Calu3 (cell line): ENCODE data around the gene ACSBG1. TPM values are rescaled to one million over a fixed set of nuclear protein-coding genes. Genes with fewer than 3 reads are reported as not detected.

Experiments used
- BruUV-seq: library from RNA; stranded (reverse); fragments of 400-500 nt; replicated peaks from 2 replicates; lab custom pipeline; 2021; lab: Mats Ljungman, UMichigan
- CTCF ChIA-PET: fragments of 300-600 bp; sonication (Branson Sonifier 250); formaldehyde crosslinking; loops from one replicate; lab custom pipeline; 2022; ENCODE audit warnings: antibody characterized with exemption; lab: Charles Lee
- DNase-seq: peaks from one replicate; pipeline ENCODE4 v3.0.0; 2022
- H3K27ac Mint-ChIP-seq: one replicate; pipeline ENCODE4 v1.8.0; 2022; ENCODE audit warnings: mixed read lengths; ENCODE audit not compliant: unreplicated experiment
- H3K27me3 Mint-ChIP-seq: one replicate; pipeline ENCODE4 v1.8.0; 2022; ENCODE audit warnings: mixed read lengths; ENCODE audit not compliant: unreplicated experiment
- H3K36me3 Mint-ChIP-seq: one replicate; pipeline ENCODE4 v1.8.0; 2022; ENCODE audit warnings: mild to moderate bottlenecking, moderate library complexity, mixed read lengths; ENCODE audit not compliant: insufficient read depth, unreplicated experiment
- H3K4me1 Mint-ChIP-seq: one replicate; pipeline ENCODE4 v1.8.0; 2022; ENCODE audit warnings: mild to moderate bottlenecking, low read depth, mixed read lengths; ENCODE audit not compliant: unreplicated experiment
- H3K4me3 Mint-ChIP-seq: one replicate; pipeline ENCODE4 v1.8.0; 2022; ENCODE audit warnings: mild to moderate bottlenecking, low read depth, moderate library complexity, mixed read lengths; ENCODE audit not compliant: unreplicated experiment
- H3K9me3 Mint-ChIP-seq: one replicate; pipeline ENCODE4 v1.8.0; 2022; ENCODE audit warnings: low read depth, mixed read lengths; ENCODE audit not compliant: unreplicated experiment
- CTCF ChIP-seq: fragments of 200-600 bp; IDR thresholded peaks from one replicate; pipeline ENCODE4 v1.8.0; 2022; ENCODE audit warnings: antibody characterized with exemption; ENCODE audit not compliant: unreplicated experiment
- intact Hi-C: fragments of 100-400 bp; cut with micrococcal nuclease; formaldehyde crosslinking; loops from one replicate; pipeline ENCODE4 v1.10.0; 2022; ENCODE audit not compliant: unreplicated experiment
- total RNA-seq: library from RNA; stranded (reverse); gene quantifications from 2 replicates; pipeline ENCODE4 v1.2.3, GENCODE V29; 2022

ACSBG1 gene
- total RNA-seq, 1 experiment from 2014 or later = 0.45 TPM

GRCh38 chr15:78162038-78162437 lies 72.3 kb downstream of the ACSBG1 start:
- Mint-ChIP-seq H3K27ac (no peak overlapping the region), H3K27me3 (no peaks in the 10 kb centered on the region), H3K9me3 (no peaks in the 10 kb centered on the region), H3K4me3 (no peak overlapping the region), H3K36me3 (peaks cover 43% of the 10 kb centered on the region), H3K4me1 (no peaks in the 10 kb centered on the region)
- BruUV-seq = no TSS peak
- no peak for DNase-seq
- intact Hi-C loops = no loop called here
- CTCF ChIA-PET = interaction anchor here (1.1 kb wide), 1 partner anchor 78 kb away, joined by 3 read pairs; no protein-coding TSS in a partner anchor
- no peak for TF ChIP-seq CTCF

DNA sequence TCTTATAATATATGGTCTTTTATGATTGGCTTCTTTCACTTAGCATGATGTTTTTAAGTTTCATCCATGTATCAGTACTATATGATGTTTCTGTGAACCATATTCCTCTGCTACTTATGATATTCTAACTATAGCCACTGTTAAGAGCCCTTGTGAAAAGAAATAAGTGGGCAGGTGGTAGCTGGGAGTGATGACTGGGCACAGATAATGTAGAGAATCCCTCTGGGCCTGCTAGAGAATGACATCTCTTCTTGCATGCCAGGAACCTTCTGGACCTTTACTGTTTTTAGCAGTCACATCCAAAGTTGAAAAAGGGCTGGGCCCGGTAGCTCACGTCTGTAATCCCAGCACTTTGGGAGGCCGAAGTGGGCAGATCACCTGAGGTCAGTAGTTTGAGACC lies 75.0 kb downstream of the ACSBG1 start:
- H3K27ac Mint-ChIP-seq = no peak overlapping the region
- intact Hi-C loops = no loop called here
- no TSS peak for BruUV-seq
- H3K27me3 Mint-ChIP-seq = no peaks in the 10 kb centered on the region
- CTCF ChIA-PET = no interaction called here
- no peaks in the 10 kb centered on the region for H3K9me3 Mint-ChIP-seq
- DNase-seq = no peak
- peaks cover 47% of the 10 kb centered on the region for H3K36me3 Mint-ChIP-seq
- no peaks in the 10 kb centered on the region for H3K4me1 Mint-ChIP-seq
- H3K4me3 Mint-ChIP-seq = no peak overlapping the region
- no peak for TF ChIP-seq CTCF

- BruUV-seq = no TSS peak
- Mint-ChIP-seq H3K36me3 (peaks cover 38% of the 10 kb centered on the region), H3K4me3 (no peak overlapping the region), H3K9me3 (no peaks in the 10 kb centered on the region), H3K27ac (no peak overlapping the region), H3K4me1 (no peaks in the 10 kb centered on the region), H3K27me3 (no peaks in the 10 kb centered on the region)
- CTCF ChIA-PET = interaction anchor here (0.6 kb wide), 1 partner anchor 44 kb away, joined by 3 read pairs; no protein-coding TSS in a partner anchor
- TF ChIP-seq CTCF = no peak
- DNase-seq = no peak
- intact Hi-C loops = no loop called here
These were observed 77.2 kb downstream of the ACSBG1 start for GRCh38 chr15:78157203-78157602.

DNA sequence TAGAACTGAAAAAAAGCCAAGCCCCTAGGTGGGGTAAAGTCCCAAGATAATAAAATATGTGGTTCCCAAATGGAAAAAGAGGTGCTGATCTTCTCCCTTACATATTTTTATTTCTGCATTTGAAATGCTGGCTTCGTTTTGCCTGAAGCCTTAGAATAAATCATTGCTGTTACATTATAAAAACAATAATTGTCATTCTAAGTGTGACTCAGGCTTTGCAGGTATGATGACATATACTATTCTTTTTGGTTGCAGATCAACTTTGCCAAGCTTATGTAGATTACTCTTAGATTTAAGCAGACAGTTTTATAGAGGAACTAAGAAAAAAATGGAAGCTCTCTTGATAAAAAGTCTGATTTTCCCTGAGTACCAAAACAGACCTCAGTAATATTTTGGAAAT lies 77.7 kb downstream of the ACSBG1 start:
- intact Hi-C loops = no loop called here
- no peaks in the 10 kb centered on the region for H3K9me3 Mint-ChIP-seq
- TF ChIP-seq CTCF = no peak
- DNase-seq = no peak
- no peaks in the 10 kb centered on the region for H3K4me1 Mint-ChIP-seq
- H3K27ac Mint-ChIP-seq = no peak overlapping the region
- H3K36me3 Mint-ChIP-seq = peaks cover 32% of the 10 kb centered on the region
- no peak overlapping the region for H3K4me3 Mint-ChIP-seq
- BruUV-seq = no TSS peak
- CTCF ChIA-PET = interaction anchor here (0.6 kb wide), 1 partner anchor 44 kb away, joined by 3 read pairs; no protein-coding TSS in a partner anchor
- no peaks in the 10 kb centered on the region for H3K27me3 Mint-ChIP-seq
